ENCODE measurements around the gene FRRS1. TPM values are rescaled to one million over a fixed set of nuclear protein-coding genes. Genes with fewer than 3 reads are reported as not detected.

Gene FRRS1
- total RNA-seq, 4 donors from 2014 or later = 2.5 to 4.4 (median 3.4) TPM

DNA sequence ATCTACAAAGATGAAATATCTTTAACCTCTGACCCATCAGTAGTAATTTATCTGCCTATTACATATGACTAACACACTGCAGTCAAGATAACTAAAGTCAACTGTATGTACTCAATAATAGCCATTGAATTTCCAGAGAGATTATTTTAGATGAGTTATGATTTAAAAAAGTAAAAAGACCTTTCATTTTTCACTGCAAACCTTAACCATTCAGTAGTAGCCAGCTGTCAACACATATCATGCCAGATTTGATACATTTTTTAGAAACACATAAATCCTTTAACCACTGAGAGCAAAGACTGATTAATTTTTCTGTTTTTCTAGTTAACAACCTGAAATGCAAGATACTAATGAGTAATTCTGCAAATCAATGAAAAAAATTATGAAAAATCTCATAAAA, 89.6 kb downstream of the FRRS1 start:
- no peak overlapping the region for H3K27ac ChIP-seq
- peaks cover 0 to 35% (median 23%) of the 10 kb centered on the region in 4 donors for H3K4me1 ChIP-seq
- DNase-seq (ENCODE audit: low spot score in 2 of 2) = no peak
- peaks cover 0 to 16% (median 0%) of the 10 kb centered on the region in 3 donors for H3K36me3 ChIP-seq
- TF ChIP-seq, protein P1, sequence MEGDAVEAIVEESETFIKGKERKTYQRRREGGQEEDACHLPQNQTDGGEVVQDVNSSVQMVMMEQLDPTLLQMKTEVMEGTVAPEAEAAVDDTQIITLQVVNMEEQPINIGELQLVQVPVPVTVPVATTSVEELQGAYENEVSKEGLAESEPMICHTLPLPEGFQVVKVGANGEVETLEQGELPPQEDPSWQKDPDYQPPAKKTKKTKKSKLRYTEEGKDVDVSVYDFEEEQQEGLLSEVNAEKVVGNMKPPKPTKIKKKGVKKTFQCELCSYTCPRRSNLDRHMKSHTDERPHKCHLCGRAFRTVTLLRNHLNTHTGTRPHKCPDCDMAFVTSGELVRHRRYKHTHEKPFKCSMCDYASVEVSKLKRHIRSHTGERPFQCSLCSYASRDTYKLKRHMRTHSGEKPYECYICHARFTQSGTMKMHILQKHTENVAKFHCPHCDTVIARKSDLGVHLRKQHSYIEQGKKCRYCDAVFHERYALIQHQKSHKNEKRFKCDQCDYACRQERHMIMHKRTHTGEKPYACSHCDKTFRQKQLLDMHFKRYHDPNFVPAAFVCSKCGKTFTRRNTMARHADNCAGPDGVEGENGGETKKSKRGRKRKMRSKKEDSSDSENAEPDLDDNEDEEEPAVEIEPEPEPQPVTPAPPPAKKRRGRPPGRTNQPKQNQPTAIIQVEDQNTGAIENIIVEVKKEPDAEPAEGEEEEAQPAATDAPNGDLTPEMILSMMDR (IDR thresholded peaks at IDR 0.05) = no peak
- no peak for TF ChIP-seq POLR2A (IDR thresholded peaks at IDR 0.05)
- no peak for TF ChIP-seq EP300 (IDR thresholded peaks at IDR 0.05)
- H3K9me3 ChIP-seq = no peaks in the 10 kb centered on the region
- H3K27me3 ChIP-seq = no peaks in the 10 kb centered on the region
- no peak overlapping the region for H3K4me3 ChIP-seq

GRCh38 chr1:99675994-99676393, 90.4 kb downstream of the FRRS1 start:
- TF ChIP-seq POLR2A (IDR thresholded peaks at IDR 0.05) (no peak), EP300 (IDR thresholded peaks at IDR 0.05) (no peak)
- TF ChIP-seq, protein P1 (IDR thresholded peaks at IDR 0.05) = no peak
- H3K9me3 ChIP-seq = no peaks in the 10 kb centered on the region
- no peaks in the 10 kb centered on the region for H3K27me3 ChIP-seq
- H3K4me3 ChIP-seq = no peak overlapping the region
- no peak for DNase-seq (ENCODE audit: low spot score in 2 of 2)
- WGBS, 2 donors = 94 to 96% methylated on average over 1 of the region's 1 CpG
- peaks cover 0 to 42% (median 25%) of the 10 kb centered on the region in 4 donors for H3K4me1 ChIP-seq
- H3K27ac ChIP-seq = peak overlapping the region in 1 of 4 donors; percentile 58
- H3K36me3 ChIP-seq = peaks cover 0 to 16% (median 0%) of the 10 kb centered on the region in 3 donors

- peaks cover 0 to 47% (median 25%) of the 10 kb centered on the region in 4 donors for H3K4me1 ChIP-seq
- DNase-seq (ENCODE audit: low spot score in 2 of 2) = no peak
- H3K4me3 ChIP-seq = no peak overlapping the region
- peaks cover 0 to 16% (median 0%) of the 10 kb centered on the region in 3 donors for H3K36me3 ChIP-seq
- H3K27ac ChIP-seq = peak overlapping the region in 2 of 4 donors; percentile 3 to 58
- no peak for TF ChIP-seq EP300 (IDR thresholded peaks at IDR 0.05)
- TF ChIP-seq POLR2A (IDR thresholded peaks at IDR 0.05) = no peak
- TF ChIP-seq, protein P1 (IDR thresholded peaks at IDR 0.05) = no peak
- H3K27me3 ChIP-seq = no peaks in the 10 kb centered on the region
- no peaks in the 10 kb centered on the region for H3K9me3 ChIP-seq
Measured at GRCh38 chr1:99675292-99675691, 91.1 kb downstream of the FRRS1 start.

DNA sequence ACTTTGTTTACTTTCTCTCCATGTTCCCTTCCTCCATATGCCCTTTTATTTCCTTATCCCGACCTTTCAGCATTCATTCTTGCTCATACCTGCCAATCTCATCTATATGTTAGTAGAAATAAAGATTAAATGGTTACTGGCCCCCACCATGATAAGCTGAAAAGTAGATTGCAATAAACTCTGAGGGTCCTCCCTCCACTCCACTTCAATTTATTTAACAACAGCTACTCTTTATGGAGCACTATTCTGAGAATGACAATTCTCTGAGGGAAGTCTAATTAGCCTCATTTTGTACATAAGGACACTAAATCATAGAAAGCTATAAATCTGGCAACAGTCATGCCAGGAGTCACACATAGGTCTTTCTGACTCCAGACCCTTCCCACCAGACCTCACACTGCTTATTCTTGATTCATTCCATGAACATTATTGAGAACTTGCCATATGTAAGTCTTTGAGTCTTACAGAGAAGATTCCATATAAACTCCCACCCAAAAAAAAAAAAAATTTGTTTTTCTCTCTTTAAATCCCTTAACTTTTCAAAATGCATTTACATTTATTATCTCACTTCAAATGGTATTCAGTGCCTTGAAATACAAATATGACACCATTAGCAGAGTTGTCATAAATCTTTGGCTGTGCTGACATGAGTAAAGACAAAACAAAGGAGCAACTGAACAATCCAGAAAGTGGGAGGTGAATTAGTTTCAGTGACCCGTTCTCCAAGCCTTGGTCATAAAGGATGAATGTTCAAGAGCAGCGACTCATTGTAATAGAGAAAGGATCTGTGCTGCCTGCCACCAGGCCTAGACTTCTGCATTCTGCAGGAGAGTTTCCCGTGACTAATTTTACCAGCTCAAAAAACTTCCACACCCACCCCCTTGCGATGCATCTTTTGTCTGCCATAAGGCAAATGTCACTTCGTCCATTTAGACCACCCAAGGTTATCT, 92.0 kb downstream of the FRRS1 start:
- no peak overlapping the region for H3K4me3 ChIP-seq
- no peaks in the 10 kb centered on the region for H3K27me3 ChIP-seq
- no peak for TF ChIP-seq EP300 (IDR thresholded peaks at IDR 0.05)
- TF ChIP-seq, protein P1 (IDR thresholded peaks at IDR 0.05) = no peak
- TF ChIP-seq POLR2A (IDR thresholded peaks at IDR 0.05) = no peak
- no peaks in the 10 kb centered on the region for H3K9me3 ChIP-seq
- WGBS, 2 donors = 38 to 50% methylated on average over 6 of the region's 6 CpGs
- DNase-seq (ENCODE audit: low spot score in 2 of 2) = no peak
- peak overlapping the region in 2 of 4 donors; percentile 57 to 58 for H3K27ac ChIP-seq
- peaks cover 0 to 17% (median 0%) of the 10 kb centered on the region in 3 donors for H3K36me3 ChIP-seq
- peaks cover 0 to 47% (median 25%) of the 10 kb centered on the region in 4 donors for H3K4me1 ChIP-seq

- Histone ChIP-seq H3K4me3 (no peak overlapping the region), H3K36me3 (peaks cover 0 to 23% (median 0%) of the 10 kb centered on the region in 3 donors), H3K4me1 (peaks cover 0 to 47% (median 25%) of the 10 kb centered on the region in 4 donors), H3K27me3 (no peaks in the 10 kb centered on the region), H3K9me3 (no peaks in the 10 kb centered on the region), H3K27ac (peak overlapping the region in 2 of 4 donors; percentile 57 to 58)
- no peak for DNase-seq (ENCODE audit: low spot score in 2 of 2)
- WGBS, 2 donors = 73 to 75% methylated on average over 5 of the region's 5 CpGs
- TF ChIP-seq EP300 (IDR thresholded peaks at IDR 0.05) (no peak), POLR2A (IDR thresholded peaks at IDR 0.05) (no peak)
Measured at GRCh38 chr1:99673315-99673714, 93.1 kb downstream of the FRRS1 start.
